Activated CD8-positive, alpha-beta memory T cell treated with anti-CD3 and anti-CD28 coated beads for 24 hours (primary cell): ENCODE data around the gene SLC5A10.
"Not testable (repeated sequence)": the region's sequence is repeated elsewhere in the genome, so short reads cannot be mapped to it uniquely, and the experiment has no call there.

ENCODE experiments used
- DNase-seq: peaks from one replicate; pipeline ENCODE4 v3.0.0-alpha.2; 2020

The SLC5A10 gene

DNA sequence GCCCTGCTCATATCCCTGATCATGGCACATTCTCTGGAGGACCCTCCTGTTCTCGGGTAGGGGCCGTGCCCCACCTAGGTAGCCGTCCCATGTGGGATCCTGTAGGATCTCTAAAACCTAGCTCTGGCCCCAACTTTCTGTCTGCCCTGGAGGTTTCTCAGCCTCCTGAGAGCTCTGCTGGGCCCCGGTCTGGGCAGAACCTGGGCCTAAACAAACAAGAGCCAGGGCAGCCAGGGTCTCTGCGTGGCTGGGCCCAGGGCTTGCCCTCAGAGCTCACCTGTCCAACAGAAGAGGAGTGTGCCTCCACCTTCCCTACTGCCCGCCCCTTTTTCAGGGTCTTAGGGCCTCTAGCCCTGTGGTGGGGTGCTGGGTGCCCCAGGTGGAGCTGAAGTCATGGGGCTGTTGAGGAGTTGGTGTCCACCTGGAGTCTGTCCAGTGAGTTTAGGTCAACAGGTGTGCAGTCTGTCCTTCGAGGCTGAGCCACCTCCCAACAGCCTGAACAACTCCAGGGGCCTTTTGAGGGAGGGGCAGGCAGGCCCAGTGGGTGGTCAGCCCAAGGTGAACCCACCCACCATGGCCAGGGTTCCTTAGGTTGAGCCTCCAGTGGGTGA is 69.2 kb downstream of the SLC5A10 start:
- not testable (repeated sequence) for DNase-seq

- DNase-seq = peak; percentile 71
Measured at GRCh38 chr17:19021622-19022083, 69.7 kb downstream of the SLC5A10 start.

DNA sequence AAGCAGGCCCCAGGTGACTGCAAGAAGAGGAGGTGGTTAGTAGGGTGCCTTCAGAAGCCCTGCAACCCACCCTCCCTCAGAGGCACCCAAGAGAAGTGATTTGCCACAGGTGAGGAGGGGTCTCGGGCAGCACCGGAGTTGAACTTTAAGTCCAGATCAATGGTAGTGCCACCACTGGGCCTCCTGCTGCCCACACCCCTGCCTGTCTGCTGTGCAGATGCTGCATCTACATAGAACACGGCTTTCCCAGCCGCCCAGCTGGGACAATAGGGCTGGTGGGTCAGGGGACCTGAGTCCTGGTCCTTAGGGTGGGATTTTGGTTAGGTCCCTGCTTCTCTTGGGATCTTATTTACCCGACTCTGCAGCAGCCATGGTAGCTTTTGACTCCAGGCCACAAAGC is 70.2 kb downstream of the SLC5A10 start:
- no peak for DNase-seq

- no peak for DNase-seq
Measured at GRCh38 chr17:19022747-19023146, 70.8 kb downstream of the SLC5A10 start.

GRCh38 chr17:19023209-19023999 is 71.4 kb downstream of the SLC5A10 start:
- no peak for DNase-seq

GRCh38 chr17:19024101-19025078 is 72.4 kb downstream of the SLC5A10 start:
- no peak for DNase-seq

DNA sequence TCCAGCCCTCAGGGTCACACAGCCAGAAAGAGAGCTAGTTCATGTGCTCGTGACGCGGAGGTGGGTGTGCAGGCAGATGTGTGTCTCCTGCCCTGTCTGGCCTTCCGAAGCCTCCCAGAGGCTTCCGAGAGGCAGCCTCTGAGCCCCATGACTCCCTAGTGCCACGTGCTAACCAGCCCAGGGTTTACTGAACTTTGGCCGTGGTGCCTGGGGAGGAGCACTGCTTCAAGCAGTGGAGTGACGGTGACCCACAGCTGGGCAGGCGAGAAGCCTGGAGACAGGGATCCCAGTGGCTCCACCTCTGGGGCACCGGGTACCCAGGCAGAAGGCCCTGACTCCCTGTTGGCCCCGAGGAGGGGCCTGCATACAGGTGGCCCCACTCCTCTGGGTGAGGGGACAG is 76.7 kb downstream of the SLC5A10 start:
- DNase-seq = not testable (repeated sequence)

DNA sequence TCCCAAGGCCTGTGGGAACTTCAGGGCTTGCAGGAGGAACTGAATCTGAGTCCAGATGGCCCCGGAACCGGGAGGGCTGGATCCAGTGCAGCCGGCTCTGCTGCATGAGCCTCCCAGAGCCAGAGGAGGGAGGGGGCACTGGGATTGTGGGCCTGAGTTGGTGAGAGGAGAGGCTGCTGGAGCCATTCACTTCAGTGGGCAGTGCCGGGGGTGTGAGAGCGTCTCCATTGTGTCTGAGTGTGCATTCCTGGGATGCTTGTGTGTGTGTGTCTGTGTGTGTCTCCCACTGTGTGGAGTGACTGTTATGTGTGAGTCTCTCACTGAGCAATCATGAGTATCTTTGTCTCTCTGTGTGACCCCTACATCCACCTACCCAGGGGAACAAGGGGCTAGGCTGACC is 77.8 kb downstream of the SLC5A10 start:
- not testable (repeated sequence) for DNase-seq

GRCh38 chr17:19030771-19031449 is 78.9 kb downstream of the SLC5A10 start:
- not testable (repeated sequence) for DNase-seq

- DNase-seq = peak; percentile 77
Measured at GRCh38 chr17:19031729-19032128, 79.8 kb downstream of the SLC5A10 start.

GRCh38 chr17:19032377-19032988 is 80.5 kb downstream of the SLC5A10 start:
- not testable (repeated sequence) for DNase-seq

GRCh38 chr17:19036186-19036585 is 84.2 kb downstream of the SLC5A10 start:
- not testable (repeated sequence) for DNase-seq

DNA sequence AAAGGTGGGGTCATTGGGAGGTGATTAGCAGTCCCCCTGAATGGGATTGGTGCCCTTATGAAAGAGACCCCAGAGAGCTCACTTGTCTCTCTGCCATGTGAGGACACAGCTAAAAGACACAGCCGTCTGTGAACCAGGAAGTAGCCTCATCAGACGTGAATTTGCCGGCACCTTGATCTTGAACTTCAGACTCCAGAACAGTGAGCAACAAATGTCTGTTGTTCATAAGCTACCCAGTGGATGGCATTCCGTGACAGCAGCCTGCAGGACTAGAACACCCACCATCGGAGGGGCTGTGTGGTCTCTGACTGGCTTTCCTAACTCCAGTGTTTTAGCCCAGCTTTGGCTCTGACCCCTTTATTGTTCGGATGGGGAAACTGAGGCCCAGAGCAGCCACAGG is 85.6 kb downstream of the SLC5A10 start:
- not testable (repeated sequence) for DNase-seq

- not testable (repeated sequence) for DNase-seq
Measured at GRCh38 chr17:19038007-19038406, 86.0 kb downstream of the SLC5A10 start.

- not testable (repeated sequence) for DNase-seq
Measured at GRCh38 chr17:19038730-19039129, 86.8 kb downstream of the SLC5A10 start.

DNA sequence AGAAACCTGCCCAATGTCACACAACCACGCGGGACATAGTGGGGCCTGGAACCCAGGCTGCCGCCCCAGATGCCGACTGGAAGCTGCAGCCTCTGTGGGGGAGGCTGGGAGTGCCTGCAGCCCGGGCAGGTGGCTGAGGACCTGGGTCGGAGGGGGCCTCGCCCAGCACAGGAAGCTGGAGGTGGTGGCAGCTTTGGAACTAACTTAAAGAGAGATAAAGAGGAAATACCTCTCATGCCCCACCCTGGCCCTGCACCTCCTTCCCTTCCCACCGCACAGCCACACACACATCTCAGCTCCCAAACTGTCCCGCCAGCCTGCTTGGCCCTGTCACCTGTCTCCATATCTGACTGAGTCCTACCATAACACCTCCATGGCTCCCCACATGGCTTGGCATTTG is 88.4 kb downstream of the SLC5A10 start:
- DNase-seq = not testable (repeated sequence)

DNA sequence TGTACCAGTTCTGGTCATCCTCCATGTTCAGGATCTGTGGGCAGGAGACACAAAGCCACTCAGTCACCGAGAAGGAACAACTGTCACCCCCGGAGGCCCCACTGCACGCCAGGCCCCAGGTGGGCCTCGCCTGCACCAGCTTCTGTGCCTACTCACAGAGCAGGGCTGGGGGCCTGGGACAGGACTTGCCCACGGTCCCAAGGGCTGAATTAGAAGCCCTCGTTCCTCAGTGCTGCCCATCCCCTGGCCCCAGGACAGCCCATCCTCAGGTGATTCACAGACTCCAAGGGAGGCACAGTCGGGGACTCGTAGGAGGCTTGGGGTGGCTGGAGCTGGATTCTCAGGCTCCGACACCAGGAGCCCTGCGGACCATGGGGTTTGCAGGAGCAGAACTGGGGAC is 89.9 kb downstream of the SLC5A10 start:
- DNase-seq = not testable (repeated sequence)

DNA sequence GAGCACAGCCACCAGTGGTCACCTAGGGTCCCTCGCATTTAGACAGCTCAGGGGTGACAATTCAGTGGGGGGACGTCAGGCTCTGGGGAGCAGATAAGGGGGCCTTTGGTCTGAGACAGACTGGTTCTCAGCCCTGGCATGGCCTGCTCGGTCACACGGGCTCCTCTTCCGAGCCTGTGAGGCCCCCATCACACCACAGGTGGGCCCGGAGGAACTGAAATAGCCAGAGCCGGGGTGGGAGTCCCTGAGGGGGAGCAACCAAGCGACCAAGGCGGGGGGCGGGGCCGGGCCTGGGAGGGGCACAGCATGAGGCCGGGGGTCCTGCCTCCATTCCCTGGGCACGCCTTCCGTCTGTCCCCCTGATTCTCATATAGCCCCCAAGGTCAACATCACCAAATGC is 90.4 kb downstream of the SLC5A10 start:
- not testable (repeated sequence) for DNase-seq

- DNase-seq = not testable (repeated sequence)
Measured at GRCh38 chr17:19043032-19043431, 91.1 kb downstream of the SLC5A10 start.

GRCh38 chr17:19044643-19045042 is 92.7 kb downstream of the SLC5A10 start:
- DNase-seq = not testable (repeated sequence)

- not testable (repeated sequence) for DNase-seq
Measured at GRCh38 chr17:19046782-19047375, 94.9 kb downstream of the SLC5A10 start, which contains the start of gene GRAP. TSS of gene GRAP (minus strand) at chr17:19046957. CDS start at chr17:19046926, 31 bp downstream.
